MM.1S (cell line): ENCODE measurements around the gene KCNQ5.

Experiments used
- CTCF ChIP-seq: fragments of 300-600 bp; sonication (generic); IDR thresholded peaks from 2 replicates; pipeline ENCODE4 v1.5.1; 2016; ENCODE audit warnings: antibody characterized with exemption, low read length, mixed read lengths
- EZH2 ChIP-seq: fragments of 300-600 bp; sonication (generic); optimal IDR thresholded peaks from 2 replicates; pipeline ENCODE3; 2017; ENCODE audit warnings: low read depth, mild to moderate bottlenecking, antibody characterized with exemption, low read length, mixed read lengths
- EZH2phosphoT487 ChIP-seq: fragments of 300-600 bp; sonication (generic); IDR thresholded peaks from 2 replicates; pipeline ENCODE4 v1.6.1; 2018; ENCODE audit warnings: antibody characterized with exemption, low read length

- TF ChIP-seq CTCF: no peak
- no peak for TF ChIP-seq EZH2
- no peak for TF ChIP-seq EZH2phosphoT487
Measured at GRCh38 chr6:72720464-72720863, 98.6 kb downstream of the KCNQ5 start.
